ENCODE data around the gene LIX1L.

Gene LIX1L

GRCh38 chr1:145985502-145986439, 28.0 kb upstream of the LIX1L start:
- DNase-seq = peak; percentile 71

- DNase-seq = no peak
Measured at GRCh38 chr1:145985129-145985501, 27.3 kb upstream of the LIX1L start.

- DNase-seq = no peak
Measured at GRCh38 chr1:145983960-145984830, 26.4 kb upstream of the LIX1L start.

GRCh38 chr1:145983206-145983675, 25.4 kb upstream of the LIX1L start:
- DNase-seq = no peak

- no peak for DNase-seq
Measured at GRCh38 chr1:145982010-145982723, 24.4 kb upstream of the LIX1L start.

- no peak for DNase-seq
Measured at GRCh38 chr1:145980457-145980994, 22.7 kb upstream of the LIX1L start.

GRCh38 chr1:145979746-145980456, 22.1 kb upstream of the LIX1L start:
- DNase-seq = peak; percentile 53

- DNase-seq = peak; percentile 100
Measured at GRCh38 chr1:145978854-145979745, 21.3 kb upstream of the LIX1L start.

- DNase-seq = no peak
Measured at GRCh38 chr1:145978471-145978853, 20.6 kb upstream of the LIX1L start.

GRCh38 chr1:145977486-145978470, 20.0 kb upstream of the LIX1L start:
- peak; percentile 81 for DNase-seq

GRCh38 chr1:145977016-145977415, 19.2 kb upstream of the LIX1L start:
- DNase-seq = no peak

GRCh38 chr1:145975216-145975615, 17.4 kb upstream of the LIX1L start:
- no peak for DNase-seq

- no peak for DNase-seq
Measured at GRCh38 chr1:145974721-145975120, 16.9 kb upstream of the LIX1L start.

- no peak for DNase-seq
Measured at GRCh38 chr1:145972580-145972979, 14.8 kb upstream of the LIX1L start.

- no peak for DNase-seq
Measured at GRCh38 chr1:145967288-145967687, 9.5 kb upstream of the LIX1L start.

GRCh38 chr1:145965119-145965744, 7.4 kb upstream of the LIX1L start:
- no peak for DNase-seq

GRCh38 chr1:145964328-145965118, 6.7 kb upstream of the LIX1L start, which contains the start of the genes ANKRD34A and POLR3GL:
Gene ANKRD34A (minus strand): TSS chr1:145964575. CDS start chr1:145961759, 2,816 bp downstream.
Gene POLR3GL (plus strand): TSS chr1:145964690. CDS start chr1:145974866, 10,176 bp downstream.
- peak; percentile 95 for DNase-seq

Measured in fibroblast of skin of back (primary cell).